GM18858 (cell line): ENCODE results near the gene PGA4.
"Not testable (repeated sequence)": the region's sequence is repeated elsewhere in the genome, so short reads cannot be mapped to it uniquely, and the experiment has no call there.

Source experiments
- ATAC-seq: cut with Tn5 transposase; IDR thresholded peaks from one replicate; pipeline ENCODE4 v1.9.1; 2021; ENCODE audit not compliant: unreplicated experiment

Gene PGA4

DNA sequence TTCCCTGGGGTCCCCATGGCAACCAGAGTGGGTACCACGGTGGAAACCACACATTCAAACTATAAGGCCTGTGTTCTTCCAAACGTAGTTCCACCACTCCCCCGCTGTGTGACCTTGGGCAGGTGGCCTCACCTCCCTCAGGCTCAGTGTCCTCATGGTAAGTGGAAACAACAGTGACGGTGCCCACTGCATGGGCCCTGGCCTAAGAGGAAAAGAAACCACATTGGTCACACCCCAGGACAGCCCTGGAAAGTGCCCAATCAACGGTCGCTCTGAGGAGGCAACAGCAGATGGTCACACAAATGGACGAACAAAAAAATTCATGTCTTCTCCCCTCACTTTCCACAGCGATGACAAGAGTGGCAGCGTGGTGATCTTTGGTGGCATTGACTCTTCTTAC is 25.9 kb downstream of the PGA4 start:
- not testable (repeated sequence) for ATAC-seq

DNA sequence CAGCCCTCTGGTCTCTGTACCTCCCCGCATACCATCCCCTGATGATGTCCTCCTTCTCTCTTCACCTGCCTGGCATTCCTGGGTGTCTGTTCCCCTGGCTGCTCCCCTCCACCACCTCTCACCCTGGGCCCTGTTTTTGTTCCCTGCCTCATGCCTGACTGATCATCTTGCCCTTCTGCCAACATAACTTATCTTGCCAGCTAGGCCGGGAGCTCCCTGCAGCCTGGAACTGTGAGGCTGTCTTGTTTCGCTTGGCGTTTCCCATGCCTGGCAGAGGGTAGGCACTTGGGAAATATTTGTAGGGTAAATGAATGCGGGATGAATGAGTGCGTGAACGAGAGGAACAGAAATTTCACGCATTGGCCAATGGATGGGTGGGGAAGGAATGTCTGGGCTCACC is 27.1 kb downstream of the PGA4 start:
- not testable (repeated sequence) for ATAC-seq

DNA sequence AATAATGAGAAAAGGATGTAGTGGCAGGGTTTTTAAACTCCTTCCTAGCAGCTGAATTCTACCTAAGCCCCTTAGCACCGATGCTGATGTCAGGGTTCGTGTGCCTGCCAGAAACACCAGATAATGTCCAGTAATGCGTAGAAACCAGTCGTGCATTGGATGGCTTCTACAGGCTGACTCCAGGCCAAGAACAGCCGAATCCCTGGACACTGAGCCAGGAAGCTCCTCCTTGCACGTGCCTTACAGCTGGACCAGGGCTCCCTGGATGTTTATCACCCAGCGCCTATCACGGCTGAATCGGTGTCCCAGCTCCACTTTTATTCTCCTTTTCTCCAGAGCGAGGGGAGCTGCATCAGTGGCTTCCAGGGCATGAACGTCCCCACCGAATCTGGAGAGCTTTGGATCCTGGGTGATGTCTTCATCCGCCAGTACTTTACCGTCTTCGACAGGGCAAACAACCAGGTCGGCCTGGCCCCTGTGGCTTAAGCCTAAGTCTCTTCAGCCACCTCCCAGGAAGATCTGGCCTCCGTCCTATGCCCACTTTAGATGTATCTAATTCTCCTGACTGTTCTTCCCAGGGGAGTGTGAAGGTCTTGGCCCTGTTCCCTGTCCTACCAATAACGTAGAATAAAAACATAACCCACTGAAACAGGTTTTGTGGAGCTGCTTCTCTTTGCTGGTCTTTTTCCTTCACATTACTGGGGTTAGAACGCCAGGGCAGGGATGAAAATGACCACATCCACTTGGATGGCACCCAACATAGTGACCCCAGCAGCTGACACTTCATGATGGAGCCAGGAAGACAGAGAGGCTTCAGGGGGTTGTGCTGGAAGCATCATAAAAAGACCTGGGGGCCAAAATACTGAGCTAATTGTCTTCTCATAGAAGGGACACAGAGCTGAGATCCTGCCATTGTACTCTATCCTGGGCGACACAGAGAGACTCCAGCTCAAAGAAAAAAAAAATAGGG is 28.9 kb downstream of the PGA4 start:
- not testable (repeated sequence) for ATAC-seq

DNA sequence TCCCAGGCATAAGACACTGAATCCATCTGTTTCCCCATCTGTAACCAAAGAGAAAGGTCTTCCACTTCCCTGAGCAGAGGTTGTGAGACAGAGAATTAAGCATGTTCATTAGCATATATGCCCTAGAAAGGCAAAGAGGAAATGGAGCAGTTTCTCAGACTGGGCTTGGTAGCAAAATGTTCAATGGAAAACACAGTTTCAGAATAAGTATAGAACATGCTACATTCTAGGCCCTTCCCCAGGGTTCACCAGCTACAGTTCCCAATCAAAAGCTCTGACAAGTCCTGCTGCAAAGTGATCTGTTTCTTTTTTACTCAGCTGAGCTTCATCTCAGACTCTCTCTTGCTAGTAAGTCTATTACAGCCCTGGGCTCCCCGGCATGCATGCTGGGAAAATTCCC is 30.2 kb downstream of the PGA4 start:
- ATAC-seq: not testable (repeated sequence)

DNA sequence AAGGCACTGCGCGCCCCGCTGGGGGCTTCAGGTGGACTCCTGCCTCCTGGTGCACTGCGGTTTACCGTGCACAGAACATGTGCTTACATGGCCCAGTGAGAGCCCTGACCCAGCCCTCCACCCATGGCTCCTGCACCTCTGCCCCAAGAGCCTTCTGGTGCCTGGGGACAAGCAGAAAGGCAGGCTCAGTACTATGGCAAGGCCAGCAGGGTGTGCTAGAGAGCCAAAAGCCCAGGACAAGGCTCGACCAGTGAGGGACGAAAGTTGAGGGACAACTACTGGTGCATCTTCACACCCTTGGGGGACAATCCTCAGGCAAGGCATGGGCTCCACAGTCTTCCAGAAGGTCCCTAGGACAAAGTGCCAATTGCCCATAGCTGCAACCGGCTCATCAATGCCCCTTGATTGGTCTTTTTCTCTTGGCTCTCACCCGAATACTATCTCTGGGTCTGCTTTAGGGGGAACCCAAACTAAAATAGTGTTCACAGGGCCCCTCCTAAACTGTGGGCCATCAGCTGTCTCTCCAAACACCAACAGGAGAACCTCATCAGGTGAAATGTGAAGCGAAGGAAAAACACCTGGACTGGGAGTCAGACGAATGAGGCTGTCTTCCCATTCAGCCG is 32.4 kb downstream of the PGA4 start:
- ATAC-seq: no peak

DNA sequence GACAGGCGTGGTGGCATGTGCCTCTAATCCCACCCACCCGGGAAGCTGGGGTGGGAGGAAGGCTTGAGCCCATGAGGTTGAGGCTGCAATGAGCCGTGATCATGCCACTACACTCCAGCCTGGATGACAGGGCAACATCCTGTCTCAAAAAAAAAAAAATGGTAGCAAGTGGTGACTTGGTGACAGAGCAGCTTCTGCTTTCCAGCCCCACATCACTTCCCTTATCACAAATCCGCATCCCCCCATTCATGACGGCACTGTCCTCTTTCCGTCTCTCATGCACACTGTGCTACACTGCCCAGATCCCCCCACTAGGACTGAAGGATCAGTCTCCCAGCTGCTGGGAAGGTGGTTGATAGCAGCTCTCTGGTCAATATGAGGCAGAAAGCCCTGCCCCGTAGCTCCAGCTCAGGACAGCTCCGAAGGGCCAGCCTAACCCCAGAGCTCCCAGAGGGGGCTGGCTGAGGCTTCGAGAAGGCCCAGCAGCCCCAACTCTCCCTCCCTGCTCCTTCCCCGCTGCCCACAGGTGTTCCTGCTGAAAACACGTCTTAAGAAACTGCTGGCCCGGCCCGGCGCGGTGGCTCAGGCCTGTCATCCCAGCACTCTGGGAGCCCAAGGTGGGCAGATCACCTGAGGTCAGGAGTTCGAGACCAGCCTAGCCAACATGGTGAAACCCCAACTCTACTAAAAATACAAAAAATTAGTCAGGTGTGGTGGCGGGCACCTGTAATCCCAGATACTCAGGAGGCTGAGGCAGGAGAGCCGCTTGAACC is 34.7 kb downstream of the PGA4 start:
- ATAC-seq: no peak

DNA sequence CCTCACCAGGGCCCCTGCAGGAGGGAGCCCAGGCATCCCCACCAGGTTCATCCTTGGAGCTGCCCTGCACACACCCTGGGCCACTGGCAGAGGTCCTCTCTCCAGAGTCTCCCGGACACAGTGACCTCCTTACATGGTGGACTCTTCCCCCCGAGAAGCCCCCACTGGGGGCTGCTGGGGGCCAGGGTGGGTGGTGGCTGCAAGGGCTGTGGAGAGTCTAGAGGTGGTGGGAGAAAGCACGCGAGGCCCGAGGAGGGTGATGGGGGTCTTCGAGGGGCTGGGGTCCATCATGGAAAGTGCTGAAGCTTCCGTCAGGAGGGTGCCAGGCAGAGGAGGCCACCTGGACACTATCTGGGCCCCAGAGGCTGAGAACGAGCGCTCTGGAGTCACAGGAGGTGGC is 36.4 kb downstream of the PGA4 start:
- ATAC-seq: no peak

DNA sequence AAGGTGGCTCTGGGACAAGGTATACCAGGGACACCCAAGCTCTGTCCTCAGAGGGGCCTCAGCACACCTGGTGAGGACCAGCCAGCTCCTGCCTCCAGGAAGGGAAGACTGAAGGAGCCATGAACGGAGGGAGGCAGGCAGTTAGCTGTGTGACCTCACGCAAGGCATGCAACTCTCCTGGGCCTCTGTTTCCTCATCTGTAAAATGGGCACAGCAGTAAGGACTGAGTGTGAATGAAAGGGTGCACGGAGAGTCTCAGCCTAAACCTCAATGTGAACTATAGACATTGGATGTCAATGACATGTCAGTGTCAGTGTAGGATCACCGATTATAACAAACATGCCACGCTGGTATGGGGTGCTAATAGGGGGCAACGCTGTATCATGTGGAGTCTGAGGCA is 37.2 kb downstream of the PGA4 start:
- no peak for ATAC-seq

DNA sequence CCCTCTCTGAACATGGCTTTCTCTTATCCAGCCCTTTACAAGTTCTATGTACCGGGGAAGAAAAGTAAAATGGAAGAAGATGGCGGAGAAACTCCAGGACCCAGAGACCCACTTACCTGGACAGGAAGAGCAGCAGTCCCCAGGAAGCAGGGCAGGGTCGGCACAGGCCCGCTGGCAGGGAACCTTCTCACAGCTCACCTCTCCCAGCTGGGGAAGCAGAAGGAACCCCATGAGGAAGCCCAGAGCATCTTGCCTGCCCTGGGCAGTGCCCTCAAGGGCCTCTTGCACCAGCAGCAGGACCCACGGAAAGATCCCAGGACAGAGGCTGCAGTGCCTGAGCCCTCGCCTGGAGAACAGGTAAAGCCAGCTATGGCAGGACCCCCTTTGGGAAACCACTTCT is 42.2 kb downstream of the PGA4 start:
- no peak for ATAC-seq

DNA sequence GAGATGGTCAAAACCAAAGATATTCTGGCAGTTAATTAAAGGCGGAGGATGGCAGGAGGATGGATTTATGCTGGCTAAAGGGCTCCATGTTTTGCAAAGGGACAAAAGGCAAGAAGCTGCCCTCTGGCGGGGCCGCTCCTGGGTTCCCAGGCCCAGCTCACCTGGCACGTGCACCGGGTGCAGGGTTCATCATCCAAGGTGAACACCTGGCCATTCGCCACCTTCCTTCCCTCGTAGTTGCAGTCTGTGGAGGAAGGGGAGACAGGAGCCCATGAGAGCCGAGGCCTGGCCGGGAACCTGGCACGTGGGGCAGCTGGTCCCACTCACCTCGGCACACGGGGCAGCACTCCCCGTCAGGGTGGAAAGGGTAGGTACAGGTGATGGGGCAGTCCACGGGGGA is 42.6 kb downstream of the PGA4 start:
- no peak for ATAC-seq

DNA sequence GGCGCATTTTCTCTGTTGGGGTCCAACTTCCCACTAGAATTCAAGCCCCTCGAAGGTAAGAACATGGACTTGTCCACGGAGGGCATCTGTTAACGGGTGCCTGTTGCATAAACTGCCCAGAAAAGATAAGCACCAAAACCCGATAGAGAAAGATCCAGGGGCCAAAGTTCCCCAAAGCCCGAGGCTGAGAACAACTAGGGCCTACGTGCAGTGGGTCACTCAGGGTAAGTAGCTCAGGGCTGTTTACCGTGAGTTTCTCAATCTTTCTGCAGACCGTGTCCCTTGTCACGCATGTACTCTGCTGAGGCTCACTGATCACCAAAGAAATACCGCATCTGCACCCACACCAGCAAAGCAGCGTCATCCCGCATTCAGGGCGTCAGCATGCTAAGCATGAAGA is 43.2 kb downstream of the PGA4 start:
- no peak for ATAC-seq

DNA sequence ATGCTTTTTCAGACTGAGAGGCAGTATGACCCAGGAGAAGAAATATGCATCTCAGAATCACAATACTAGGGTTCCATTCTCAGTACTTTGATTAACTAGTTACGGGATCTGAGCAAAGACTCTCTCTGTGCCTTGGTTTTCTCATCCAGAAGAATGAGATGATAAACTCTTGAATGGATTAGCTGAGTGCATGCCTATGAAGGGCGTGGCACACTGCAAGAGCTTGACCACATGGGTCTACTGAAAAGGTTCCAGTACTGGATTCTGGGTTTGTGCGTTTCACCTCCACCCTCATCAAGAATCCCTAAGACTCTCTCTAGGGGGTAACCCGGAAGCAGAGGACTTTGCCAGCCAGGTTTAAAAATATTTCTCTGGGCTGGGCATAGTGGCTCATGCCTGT is 44.5 kb downstream of the PGA4 start:
- ATAC-seq: no peak

DNA sequence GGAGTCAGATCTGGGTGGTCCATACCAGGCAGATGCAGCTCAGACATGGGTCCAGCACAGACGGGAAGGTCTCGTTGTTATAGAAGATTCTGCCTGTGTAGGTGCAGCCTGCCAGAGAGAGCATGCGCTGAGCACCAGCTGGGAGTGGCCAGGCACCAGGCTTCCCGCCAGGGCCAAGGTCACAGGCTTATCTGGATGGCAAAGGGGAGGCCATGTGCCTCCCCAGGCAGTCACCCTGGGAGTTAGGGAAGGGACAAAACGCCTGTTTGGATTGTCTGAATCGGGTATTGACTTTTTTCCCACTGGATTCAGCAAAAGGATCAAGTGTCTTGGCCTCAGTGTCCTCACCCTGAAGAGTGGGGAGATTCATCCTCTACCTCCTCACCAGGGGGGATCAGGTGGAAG is 45.3 kb downstream of the PGA4 start:
- ATAC-seq: no peak

DNA sequence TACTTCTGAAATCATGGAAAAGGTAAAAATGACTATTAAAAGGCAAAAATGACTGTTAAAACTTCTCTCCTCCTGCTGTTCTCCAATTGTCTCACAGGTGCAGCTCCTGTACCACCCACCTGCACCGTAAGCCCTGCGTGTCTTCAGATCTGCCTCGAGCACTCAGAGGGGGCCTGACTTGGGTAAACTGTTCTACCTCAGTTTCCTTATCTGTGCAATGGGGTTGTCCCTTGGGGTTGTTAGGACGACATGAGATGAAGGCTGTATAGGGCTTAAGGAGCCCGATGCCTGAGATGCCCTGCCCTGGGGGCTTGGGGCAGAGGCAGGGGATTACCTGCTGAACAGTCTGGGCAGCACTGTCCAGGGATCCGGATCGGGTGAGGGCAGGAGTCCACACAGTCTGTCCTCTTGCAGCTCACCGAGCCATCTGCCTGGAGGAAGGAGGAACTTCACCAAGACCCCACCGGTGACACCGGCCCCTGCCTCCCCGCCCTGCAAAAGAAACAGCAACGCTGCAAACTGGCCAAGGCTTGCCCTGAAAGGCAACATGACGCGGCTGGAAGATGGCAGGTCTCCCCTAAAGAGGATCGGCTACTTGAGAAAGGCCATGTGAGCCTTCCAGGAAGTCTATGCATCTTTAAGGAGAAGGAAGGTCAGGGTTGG is 46.6 kb downstream of the PGA4 start:
- no peak for ATAC-seq

DNA sequence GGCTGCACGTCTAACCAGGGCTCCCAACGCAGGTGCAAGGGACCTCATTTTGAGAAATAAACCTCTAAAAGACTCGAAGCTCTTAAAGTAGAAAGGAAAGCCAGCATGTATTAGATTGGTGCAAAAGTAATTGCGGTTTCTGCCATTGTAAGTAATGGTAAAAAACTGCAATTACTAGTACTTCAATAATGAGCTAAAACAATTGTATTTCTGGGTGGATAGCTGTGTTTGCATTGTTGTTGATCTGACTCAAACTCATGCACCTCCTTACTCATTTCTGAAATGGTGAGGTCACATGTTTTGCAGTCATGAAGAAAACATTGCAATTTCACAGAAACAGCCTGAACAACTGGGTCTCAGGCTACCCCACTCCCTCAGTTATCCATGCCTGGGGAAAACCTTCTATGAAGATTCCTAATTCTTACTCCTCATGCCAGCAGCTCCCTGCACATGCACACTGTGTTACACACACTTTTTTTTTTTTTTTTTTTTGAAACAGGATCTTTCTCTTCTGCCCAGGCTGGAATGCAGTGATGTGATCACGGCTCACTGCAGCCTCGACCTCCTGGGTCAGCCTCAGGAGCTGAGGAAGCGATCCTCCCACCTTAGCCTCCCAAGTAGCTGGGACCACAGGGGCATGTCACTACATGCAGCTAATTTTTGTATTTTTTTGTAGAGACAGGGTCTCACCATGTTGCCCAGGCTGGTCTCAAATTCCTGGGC is 48.4 kb downstream of the PGA4 start:
- no peak for ATAC-seq

DNA sequence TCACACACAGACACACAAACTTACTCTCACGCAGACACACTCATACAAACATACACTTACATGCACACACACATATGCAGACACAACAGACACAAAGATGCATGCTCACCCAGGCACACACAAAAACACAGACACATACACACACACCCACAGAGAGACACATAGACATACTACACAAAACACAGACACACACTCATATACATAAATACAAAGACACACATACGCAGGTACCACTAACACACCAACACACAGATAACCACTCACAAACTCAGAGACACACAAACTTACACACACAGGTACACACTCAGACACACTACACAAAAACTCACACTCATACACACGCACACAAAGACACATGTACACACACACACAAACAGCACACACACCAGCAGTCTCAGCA is 50.6 kb downstream of the PGA4 start:
- ATAC-seq: no peak

DNA sequence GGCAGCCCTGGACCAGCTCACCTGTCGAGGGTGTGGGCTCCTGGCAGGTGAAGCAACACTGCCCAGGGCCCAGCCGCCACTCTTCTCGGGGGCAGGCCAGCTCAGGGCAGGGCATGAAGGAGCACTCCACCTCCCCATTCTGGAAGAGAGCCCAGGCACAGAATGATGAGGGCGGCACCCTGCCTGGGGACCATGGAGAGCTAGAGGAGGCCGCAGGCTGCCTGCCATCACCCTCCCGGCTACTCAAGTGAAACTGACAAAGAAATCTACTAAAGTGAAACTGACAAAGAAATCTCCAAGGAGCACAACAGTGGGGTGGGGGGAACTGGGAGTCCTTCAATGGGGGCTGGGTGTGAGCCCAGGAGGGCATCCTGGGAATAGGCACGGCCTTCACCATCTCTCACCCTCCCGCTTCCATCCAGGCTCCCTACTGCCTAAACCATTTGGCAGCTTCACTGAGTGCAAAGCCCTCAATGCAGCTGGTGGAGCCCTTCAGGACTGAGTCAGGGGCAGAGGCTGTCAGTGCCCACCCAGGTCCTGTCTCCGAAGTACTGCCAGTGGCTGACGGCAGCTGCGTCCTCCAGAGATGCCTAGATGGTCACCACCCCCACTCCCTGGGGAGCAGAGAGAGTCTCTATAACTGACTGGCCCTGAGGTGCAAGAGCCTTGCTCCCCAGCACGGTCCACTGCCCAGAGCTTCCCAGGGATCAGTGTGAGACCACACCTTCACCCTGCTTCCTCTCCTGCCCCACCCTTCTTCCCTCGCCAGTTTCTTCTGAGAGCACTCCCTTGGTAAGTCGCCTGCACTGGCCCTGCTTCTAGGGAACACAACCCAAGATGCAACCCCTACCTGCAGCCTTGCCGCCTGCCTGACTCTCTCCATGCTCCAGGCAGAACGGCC is 51.3 kb downstream of the PGA4 start:
- ATAC-seq: no peak

DNA sequence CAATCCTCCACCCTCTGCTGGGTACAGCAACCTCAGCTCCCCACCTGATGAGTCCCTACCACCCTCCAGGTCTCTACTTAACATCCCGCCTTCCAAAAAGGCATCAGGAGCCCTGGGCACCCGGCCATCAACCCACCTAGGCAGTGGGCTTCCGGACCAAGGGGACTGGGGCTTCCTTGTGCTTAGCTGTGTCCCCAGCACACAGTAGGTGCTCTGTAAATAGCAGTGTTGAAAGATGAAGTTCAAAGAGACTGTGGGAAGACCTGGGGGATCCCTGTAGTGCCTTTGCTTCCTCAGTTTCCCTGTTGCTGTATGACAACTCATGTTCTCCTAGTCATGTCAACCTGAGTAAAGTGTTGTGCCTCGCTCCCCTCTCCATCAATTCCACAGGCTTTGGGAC is 51.9 kb downstream of the PGA4 start:
- ATAC-seq: no peak

DNA sequence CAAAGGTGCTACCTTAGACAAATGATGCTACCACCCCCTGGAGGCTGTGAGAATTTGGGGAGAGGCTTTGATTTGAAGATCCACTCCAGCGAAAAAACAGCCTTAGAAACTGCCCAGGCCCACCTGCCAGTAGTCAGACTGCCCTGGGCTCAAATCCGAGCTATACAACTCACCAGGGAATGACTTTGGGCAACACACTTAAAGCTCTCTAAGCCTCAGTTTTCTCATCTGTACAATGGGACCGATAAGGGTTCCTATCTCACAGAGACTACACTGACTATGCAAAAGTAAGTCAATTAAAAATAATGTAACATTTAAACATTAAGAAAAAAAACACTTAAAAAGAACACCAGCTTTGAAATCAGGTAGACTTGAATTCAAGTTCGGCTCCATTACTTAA is 53.0 kb downstream of the PGA4 start:
- no peak for ATAC-seq
